SK-N-SH treated with all-trans-retinoic acid at 6 μM for 48 hours (cell line): ENCODE data around the gene FGF19.

Experiments
- ATAC-seq: fragments of 200-7000 bp; cut with Tn5 transposase; 3 replicates; pipeline ENCODE4 v1.9.1; 2020; ENCODE audit warnings: mild to moderate bottlenecking, moderate library complexity
- ARNTL ChIP-seq: fragments of 450-650 bp; formaldehyde crosslinking; IDR thresholded peaks from 2 replicates; pipeline ENCODE4 v1.5.0; 2020; ENCODE audit warnings: low read depth, mild to moderate bottlenecking, moderate library complexity, borderline replicate concordance
- BACH2 ChIP-seq: fragments of 250-450 bp; sonication (Bioruptor Pico); IDR thresholded peaks from 2 replicates; pipeline ENCODE4 v1.9.0; 2021; ENCODE audit warnings: mild to moderate bottlenecking, borderline replicate concordance
- CSDC2 ChIP-seq: fragments of 250-450 bp; sonication (Bioruptor Pico); IDR thresholded peaks from 2 replicates; pipeline ENCODE4 v1.5.0; 2020; ENCODE audit warnings: mild to moderate bottlenecking, moderate library complexity
- ESRRG ChIP-seq: fragments of 250-450 bp; sonication (Bioruptor Pico); IDR thresholded peaks from 2 replicates; pipeline ENCODE4 v1.6.1; 2021; ENCODE audit warnings: mild to moderate bottlenecking
- GLIS3 ChIP-seq: fragments of 250-450 bp; sonication (Bioruptor Pico); IDR thresholded peaks from 2 replicates; pipeline ENCODE4 v1.5.0; 2020; ENCODE audit warnings: mild to moderate bottlenecking, moderate library complexity
- PATZ1 ChIP-seq: fragments of 250-450 bp; sonication (Bioruptor Pico); IDR thresholded peaks from 2 replicates; pipeline ENCODE4 v1.8.0; 2020; ENCODE audit warnings: mild to moderate bottlenecking, moderate library complexity, borderline replicate concordance
- POU6F1 ChIP-seq: fragments of 250-450 bp; sonication (Bioruptor Pico); IDR thresholded peaks from 2 replicates; pipeline ENCODE4 v1.8.0; 2021; ENCODE audit warnings: low read depth, mild to moderate bottlenecking, moderate library complexity, borderline replicate concordance
- PPARA ChIP-seq: fragments of 250-450 bp; sonication (Bioruptor Pico); IDR thresholded peaks from 2 replicates; pipeline ENCODE4 v1.5.0; 2020; ENCODE audit warnings: mild to moderate bottlenecking, borderline replicate concordance
- RARB ChIP-seq: fragments of 250-450 bp; sonication (Bioruptor Pico); IDR thresholded peaks from 2 replicates; pipeline ENCODE4 v1.8.0; 2021; ENCODE audit warnings: mild to moderate bottlenecking, moderate library complexity
- SNAI2 ChIP-seq: fragments of 250-450 bp; sonication (Bioruptor Pico); IDR thresholded peaks from 2 replicates; pipeline ENCODE4 v1.5.0; 2020; ENCODE audit warnings: mild to moderate bottlenecking, moderate library complexity
- TCF4 ChIP-seq: fragments of 250-450 bp; sonication (Bioruptor Pico); IDR thresholded peaks from 2 replicates; pipeline ENCODE4 v1.8.0; 2021; ENCODE audit warnings: mild to moderate bottlenecking, moderate library complexity, borderline replicate concordance
- TOX ChIP-seq: fragments of 250-450 bp; sonication (Bioruptor Pico); IDR thresholded peaks from 2 replicates; pipeline ENCODE4 v1.8.0; 2021; ENCODE audit warnings: mild to moderate bottlenecking, moderate library complexity, borderline replicate concordance
- ZC3H10 ChIP-seq: fragments of 250-450 bp; sonication (Bioruptor Pico); IDR thresholded peaks from 2 replicates; pipeline ENCODE4 v1.5.1; 2021; ENCODE audit warnings: mild to moderate bottlenecking, moderate library complexity
- ZFP3 ChIP-seq: fragments of 250-450 bp; sonication (Bioruptor Pico); IDR thresholded peaks from 2 replicates; pipeline ENCODE4 v1.5.0; 2020; ENCODE audit warnings: mild to moderate bottlenecking, moderate library complexity
- ZFP30 ChIP-seq: fragments of 450-650 bp; formaldehyde crosslinking; IDR thresholded peaks from 2 replicates; pipeline ENCODE4 v1.5.0; 2022; ENCODE audit warnings: mild to moderate bottlenecking, moderate library complexity
- ZNF565 ChIP-seq: fragments of 450-650 bp; formaldehyde crosslinking; conservative IDR thresholded peaks from 2 replicates; pipeline ENCODE4 v1.5.0; 2020; ENCODE audit warnings: low read depth, mild to moderate bottlenecking, moderate library complexity
- ZNF70 ChIP-seq: fragments of 450-650 bp; formaldehyde crosslinking; IDR thresholded peaks from 2 replicates; pipeline ENCODE4 v1.5.0; 2020; ENCODE audit warnings: mild to moderate bottlenecking, moderate library complexity
- ZNF8 ChIP-seq: fragments of 450-650 bp; formaldehyde crosslinking; IDR thresholded peaks from 2 replicates; pipeline ENCODE4 v1.5.0; 2020; ENCODE audit warnings: mild to moderate bottlenecking, moderate library complexity
- TF ChIP-seq, protein P1 (sequence below): fragments of 250-450 bp; sonication (Bioruptor Pico); IDR thresholded peaks from 2 replicates; pipeline ENCODE4 v1.5.0; 2020; ENCODE audit warnings: mild to moderate bottlenecking, moderate library complexity
- TF ChIP-seq, protein P2 (sequence below): fragments of 250-450 bp; sonication (Bioruptor Pico); IDR thresholded peaks from 2 replicates; pipeline ENCODE4 v1.5.1; 2020; ENCODE audit warnings: low read depth, mild to moderate bottlenecking, moderate library complexity

The FGF19 gene

GRCh38 chr11:69700278-69701140 is 3.3 kb downstream of the FGF19 start:
- no peak for TF ChIP-seq PATZ1
- TF ChIP-seq RARB (CRISPR knock-in tag), result no peak
- TF ChIP-seq TCF4 (CRISPR knock-in tag), result peak; percentile 77; the same call in 1 of the 2 replicates
- no peak for TF ChIP-seq ARNTL (CRISPR knock-in tag)
- TF ChIP-seq ZC3H10 (CRISPR knock-in tag), result no peak
- TF ChIP-seq, protein P1, sequence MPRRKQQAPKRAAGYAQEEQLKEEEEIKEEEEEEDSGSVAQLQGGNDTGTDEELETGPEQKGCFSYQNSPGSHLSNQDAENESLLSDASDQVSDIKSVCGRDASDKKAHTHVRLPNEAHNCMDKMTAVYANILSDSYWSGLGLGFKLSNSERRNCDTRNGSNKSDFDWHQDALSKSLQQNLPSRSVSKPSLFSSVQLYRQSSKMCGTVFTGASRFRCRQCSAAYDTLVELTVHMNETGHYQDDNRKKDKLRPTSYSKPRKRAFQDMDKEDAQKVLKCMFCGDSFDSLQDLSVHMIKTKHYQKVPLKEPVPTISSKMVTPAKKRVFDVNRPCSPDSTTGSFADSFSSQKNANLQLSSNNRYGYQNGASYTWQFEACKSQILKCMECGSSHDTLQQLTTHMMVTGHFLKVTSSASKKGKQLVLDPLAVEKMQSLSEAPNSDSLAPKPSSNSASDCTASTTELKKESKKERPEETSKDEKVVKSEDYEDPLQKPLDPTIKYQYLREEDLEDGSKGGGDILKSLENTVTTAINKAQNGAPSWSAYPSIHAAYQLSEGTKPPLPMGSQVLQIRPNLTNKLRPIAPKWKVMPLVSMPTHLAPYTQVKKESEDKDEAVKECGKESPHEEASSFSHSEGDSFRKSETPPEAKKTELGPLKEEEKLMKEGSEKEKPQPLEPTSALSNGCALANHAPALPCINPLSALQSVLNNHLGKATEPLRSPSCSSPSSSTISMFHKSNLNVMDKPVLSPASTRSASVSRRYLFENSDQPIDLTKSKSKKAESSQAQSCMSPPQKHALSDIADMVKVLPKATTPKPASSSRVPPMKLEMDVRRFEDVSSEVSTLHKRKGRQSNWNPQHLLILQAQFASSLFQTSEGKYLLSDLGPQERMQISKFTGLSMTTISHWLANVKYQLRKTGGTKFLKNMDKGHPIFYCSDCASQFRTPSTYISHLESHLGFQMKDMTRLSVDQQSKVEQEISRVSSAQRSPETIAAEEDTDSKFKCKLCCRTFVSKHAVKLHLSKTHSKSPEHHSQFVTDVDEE (CRISPR knock-in tag), result peak; percentile 76; the same call in 1 of the 2 replicates
- no peak for TF ChIP-seq GLIS3 (CRISPR knock-in tag)
- no peak for TF ChIP-seq ESRRG (CRISPR knock-in tag)
- no peak for TF ChIP-seq SNAI2 (CRISPR knock-in tag)
- no peak for TF ChIP-seq ZNF8 (CRISPR knock-in tag)
- TF ChIP-seq CSDC2, result no peak
- no peak for TF ChIP-seq ZFP3 (CRISPR knock-in tag)
- TF ChIP-seq ZNF70 (CRISPR knock-in tag), result no peak
- no peak for TF ChIP-seq BACH2
- no peak for TF ChIP-seq TOX (CRISPR knock-in tag)
- ATAC-seq, result peak; percentile 92

GRCh38 chr11:69699213-69699612 is 4.6 kb downstream of the FGF19 start:
- no peak for TF ChIP-seq ZNF70 (CRISPR knock-in tag)
- no peak for ATAC-seq

- no peak for ATAC-seq
- TF ChIP-seq ZFP30 (no peak), ZNF70 (CRISPR knock-in tag) (no peak), PATZ1 (no peak), GLIS3 (CRISPR knock-in tag) (no peak), PPARA (no peak), BACH2 (no peak), ZNF565 (CRISPR knock-in tag) (no peak), TCF4 (CRISPR knock-in tag) (no peak), ZFP3 (CRISPR knock-in tag) (no peak), POU6F1 (CRISPR knock-in tag) (no peak), SNAI2 (CRISPR knock-in tag) (no peak)
- TF ChIP-seq, protein P2, sequence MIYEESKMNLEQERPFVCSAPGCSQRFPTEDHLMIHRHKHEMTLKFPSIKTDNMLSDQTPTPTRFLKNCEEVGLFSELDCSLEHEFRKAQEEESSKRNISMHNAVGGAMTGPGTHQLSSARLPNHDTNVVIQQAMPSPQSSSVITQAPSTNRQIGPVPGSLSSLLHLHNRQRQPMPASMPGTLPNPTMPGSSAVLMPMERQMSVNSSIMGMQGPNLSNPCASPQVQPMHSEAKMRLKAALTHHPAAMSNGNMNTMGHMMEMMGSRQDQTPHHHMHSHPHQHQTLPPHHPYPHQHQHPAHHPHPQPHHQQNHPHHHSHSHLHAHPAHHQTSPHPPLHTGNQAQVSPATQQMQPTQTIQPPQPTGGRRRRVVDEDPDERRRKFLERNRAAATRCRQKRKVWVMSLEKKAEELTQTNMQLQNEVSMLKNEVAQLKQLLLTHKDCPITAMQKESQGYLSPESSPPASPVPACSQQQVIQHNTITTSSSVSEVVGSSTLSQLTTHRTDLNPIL (CRISPR knock-in tag), result no peak
- TF ChIP-seq, all 23 proteins: peak for 0
These were observed 5.5 kb downstream of the FGF19 start for GRCh38 chr11:69698362-69698761.
